Loucy (cell line): ENCODE data around the gene RSPH10B2.
"Not testable (repeated sequence)": the region's sequence is repeated elsewhere in the genome, so short reads cannot be mapped to it uniquely, and the experiment has no call there.

Source experiments
- H2AFZ ChIP-seq: fragments of 200-600 bp; sonication (generic); 2 replicates; pipeline ENCODE4 v1.6.0; 2016; ENCODE audit warnings: antibody characterized with exemption, mild to moderate bottlenecking, low read length, moderate library complexity
- H3F3A ChIP-seq: fragments of 200-600 bp; 2 replicates; pipeline ENCODE4 v1.6.0; 2016; ENCODE audit warnings: antibody characterized with exemption, low read depth, mild to moderate bottlenecking
- H3K27me3 ChIP-seq: fragments of 200-600 bp; sonication (generic); 2 replicates; pipeline ENCODE4 v1.6.1; 2014; ENCODE audit warnings: low read length, mild to moderate bottlenecking; ENCODE audit not compliant: insufficient read depth, poor library complexity, severe bottlenecking
- H3K36me3 ChIP-seq: fragments of 200-600 bp; sonication (generic); 2 replicates; pipeline ENCODE4 v1.6.1; 2016; ENCODE audit warnings: low read length; ENCODE audit not compliant: insufficient read depth
- H3K4me1 ChIP-seq: fragments of 200-600 bp; sonication (generic); 2 replicates; pipeline ENCODE4 v1.5.1; 2014; ENCODE audit warnings: low read length, mild to moderate bottlenecking; ENCODE audit not compliant: insufficient read depth, poor library complexity, severe bottlenecking
- H3K4me2 ChIP-seq: fragments of 200-600 bp; sonication (generic); 2 replicates; pipeline ENCODE4 v1.6.0; 2014; ENCODE audit warnings: antibody characterized with exemption, low read length, low read depth, mild to moderate bottlenecking; ENCODE audit not compliant: poor library complexity, severe bottlenecking
- H3K4me3 ChIP-seq: fragments of 200-600 bp; sonication (generic); 2 replicates; pipeline ENCODE4 v1.5.1; 2014; ENCODE audit warnings: low read length, mild to moderate bottlenecking, mixed read lengths; ENCODE audit not compliant: poor library complexity, severe bottlenecking
- H3K79me2 ChIP-seq: fragments of 200-600 bp; sonication (generic); 2 replicates; pipeline ENCODE4 v1.6.1; 2014; ENCODE audit warnings: low read length; ENCODE audit not compliant: insufficient read depth
- H3K9ac ChIP-seq: fragments of 200-600 bp; sonication (generic); 2 replicates; pipeline ENCODE4 v1.6.0; 2014; ENCODE audit warnings: mild to moderate bottlenecking, low read depth, low read length, moderate library complexity; ENCODE audit not compliant: poor library complexity, severe bottlenecking
- H3K9me2 ChIP-seq: fragments of 200-600 bp; sonication (generic); replicated peaks from 2 replicates; pipeline ENCODE4 v1.6.1; 2016; ENCODE audit warnings: low read depth, low read length, mixed read lengths
- H3K9me3 ChIP-seq: fragments of 200-600 bp; sonication (generic); 2 replicates; pipeline ENCODE4 v1.6.1; 2014; ENCODE audit warnings: mild to moderate bottlenecking, antibody characterized with exemption, low read length, low read depth; ENCODE audit not compliant: insufficient read depth
- H4K20me1 ChIP-seq: fragments of 200-600 bp; sonication (generic); 2 replicates; pipeline ENCODE4 v1.6.0; 2014; ENCODE audit warnings: antibody characterized with exemption, low read length, mild to moderate bottlenecking; ENCODE audit not compliant: insufficient read depth, poor library complexity, severe bottlenecking
- CTCF ChIP-seq: fragments of 200-600 bp; sonication (generic); conservative IDR thresholded peaks from 2 replicates; pipeline ENCODE4 v1.5.1; 2014; ENCODE audit warnings: mild to moderate bottlenecking, antibody characterized with exemption, low read length
- EZH2phosphoT487 ChIP-seq: fragments of 200-600 bp; IDR thresholded peaks from 2 replicates; pipeline ENCODE4 v1.6.1; 2018; ENCODE audit warnings: antibody characterized with exemption, mild to moderate bottlenecking, moderate library complexity, borderline replicate concordance

RSPH10B2 gene

DNA sequence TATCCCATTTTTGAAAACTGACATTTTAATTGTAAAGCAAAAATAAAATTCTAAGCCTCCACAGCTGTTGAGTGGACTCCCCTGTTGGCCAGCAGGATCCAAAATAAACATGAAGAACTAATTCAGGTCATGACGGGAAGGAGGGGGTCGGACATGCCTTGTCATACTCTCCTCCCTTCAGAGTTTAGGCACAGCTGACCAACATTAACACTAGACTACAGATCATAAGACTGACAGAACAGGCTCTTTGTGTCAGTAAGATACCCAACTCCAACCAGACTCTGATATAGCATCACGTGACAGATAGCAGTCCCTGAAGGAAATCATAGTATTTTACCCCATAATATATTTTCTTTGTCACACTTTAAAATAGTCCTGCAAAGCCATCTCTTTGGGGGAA, 26.2 kb upstream of the RSPH10B2 start:
- H3K27me3 ChIP-seq = no peaks in the 10 kb centered on the region
- H3K79me2 ChIP-seq = peaks cover 29% of the 10 kb centered on the region
- H4K20me1 ChIP-seq = peaks cover 8% of the 10 kb centered on the region
- H3K36me3 ChIP-seq = peaks cover 1% of the 10 kb centered on the region; the same call in 1 of the 2 replicates
- no peaks in the 10 kb centered on the region for H3K9me2 ChIP-seq
- peaks cover 8% of the 10 kb centered on the region for H3K4me1 ChIP-seq
- no peak overlapping the region for H3K4me3 ChIP-seq
- H3F3A ChIP-seq = no peaks in the 10 kb centered on the region
- no peak for TF ChIP-seq CTCF
- TF ChIP-seq EZH2phosphoT487 = no peak
- no peaks in the 10 kb centered on the region for H3K9me3 ChIP-seq
- no peak overlapping the region for H3K4me2 ChIP-seq
- H2AFZ ChIP-seq = no peak overlapping the region
- no peak overlapping the region for H3K9ac ChIP-seq

DNA sequence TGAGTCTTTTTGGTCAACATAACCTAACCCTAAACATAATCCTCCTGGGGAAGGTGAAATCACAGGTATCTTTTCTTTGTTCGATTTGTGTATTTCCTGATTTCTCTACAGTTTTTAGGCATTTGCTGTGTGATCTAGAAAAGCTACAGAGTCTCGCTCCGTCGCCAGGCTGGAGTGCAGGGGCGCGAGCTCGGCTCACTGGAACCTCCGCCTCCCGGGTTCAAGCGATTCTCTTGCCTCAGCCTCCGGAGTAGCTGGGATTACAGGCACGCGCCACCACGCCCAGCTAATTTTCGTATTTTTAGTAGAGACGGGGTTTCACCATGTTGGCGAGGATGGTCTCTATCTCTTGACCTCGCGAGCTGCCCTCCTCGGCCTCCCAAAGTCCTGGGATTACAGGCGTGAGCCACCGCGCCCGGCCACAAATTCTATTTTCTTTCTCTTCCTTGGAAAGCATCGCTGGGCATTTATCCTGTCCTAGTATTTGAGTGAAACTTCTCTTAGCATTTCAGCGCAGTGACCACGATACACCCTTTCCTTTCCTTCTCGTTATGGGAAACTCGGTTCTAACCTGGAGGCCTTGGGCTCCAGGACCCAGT, 24.9 kb upstream of the RSPH10B2 start:
- H4K20me1 ChIP-seq = peaks cover 12% of the 10 kb centered on the region
- H3K9me3 ChIP-seq, H3K36me3 ChIP-seq, H3K9me2 ChIP-seq, H3F3A ChIP-seq, H3K27me3 ChIP-seq: not testable (repeated sequence)
- peak overlapping the region; percentile 88 for H3K4me2 ChIP-seq
- H3K79me2 ChIP-seq = peaks cover 41% of the 10 kb centered on the region
- H3K4me1 ChIP-seq = peaks cover 11% of the 10 kb centered on the region
- H3K9ac ChIP-seq = peak overlapping the region; percentile 87
- H2AFZ ChIP-seq = peak overlapping the region; percentile 94
- peak overlapping the region; percentile 78 for H3K4me3 ChIP-seq

GRCh38 chr7:6729492-6730342, 24.2 kb upstream of the RSPH10B2 start:
- Histone ChIP-seq H3K79me2 (peaks cover 48% of the 10 kb centered on the region), H3K9ac (peak overlapping the region; percentile 87), H3K9me3 (no peaks in the 10 kb centered on the region), H3K9me2 (no peaks in the 10 kb centered on the region), H3K27me3 (no peaks in the 10 kb centered on the region), H3K36me3 (peaks cover 7% of the 10 kb centered on the region; the same call in 1 of the 2 replicates), H3F3A (no peaks in the 10 kb centered on the region), H3K4me2 (peak overlapping the region; percentile 88), H4K20me1 (peaks cover 19% of the 10 kb centered on the region), H2AFZ (peak overlapping the region; percentile 94), H3K4me3 (peak overlapping the region; percentile 78), H3K4me1 (peaks cover 11% of the 10 kb centered on the region)
- TF ChIP-seq CTCF (no peak), EZH2phosphoT487 (no peak)

- TF ChIP-seq CTCF (no peak), EZH2phosphoT487 (no peak)
- no peaks in the 10 kb centered on the region for H3F3A ChIP-seq
- H3K4me3 ChIP-seq = peak overlapping the region; percentile 78
- H3K9me2 ChIP-seq = no peaks in the 10 kb centered on the region
- peak overlapping the region; percentile 87 for H3K9ac ChIP-seq
- H2AFZ ChIP-seq = no peak overlapping the region
- H3K36me3 ChIP-seq = peaks cover 12% of the 10 kb centered on the region; the same call in 1 of the 2 replicates
- peak overlapping the region; percentile 88 for H3K4me2 ChIP-seq
- no peaks in the 10 kb centered on the region for H3K9me3 ChIP-seq
- peaks cover 20% of the 10 kb centered on the region for H4K20me1 ChIP-seq
- H3K27me3 ChIP-seq = no peaks in the 10 kb centered on the region
- peaks cover 53% of the 10 kb centered on the region for H3K79me2 ChIP-seq
- peaks cover 11% of the 10 kb centered on the region for H3K4me1 ChIP-seq
Observed at GRCh38 chr7:6730343-6730633, 23.6 kb upstream of the RSPH10B2 start.

DNA sequence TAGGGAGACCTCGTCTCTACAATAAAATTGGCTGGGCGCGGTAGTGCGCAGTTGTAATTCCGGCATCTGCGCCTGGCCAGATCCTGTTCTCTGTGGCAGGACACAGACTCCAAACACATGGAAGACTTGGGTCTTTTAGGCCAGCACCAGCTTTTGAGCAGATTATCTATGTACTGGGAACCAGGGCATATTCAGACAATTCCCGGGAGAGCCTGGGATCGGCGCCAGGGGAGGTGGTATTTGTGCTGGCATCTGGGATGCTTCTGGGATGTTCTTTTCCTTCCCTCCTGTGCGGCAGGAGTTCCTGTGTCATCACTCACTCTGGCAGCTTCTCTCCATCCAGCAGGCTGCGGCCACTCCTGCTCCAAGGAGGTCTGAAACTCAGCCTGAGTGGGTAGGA, 15.5 kb upstream of the RSPH10B2 start:
- H3K36me3 ChIP-seq = peaks cover 25% of the 10 kb centered on the region; the same call in 1 of the 2 replicates
- not testable (repeated sequence) for H3K4me1 ChIP-seq, H3F3A ChIP-seq, H3K9me3 ChIP-seq, H3K9me2 ChIP-seq, H3K27me3 ChIP-seq, H2AFZ ChIP-seq, H3K4me3 ChIP-seq, H3K9ac ChIP-seq, H3K4me2 ChIP-seq
- H4K20me1 ChIP-seq = peaks cover 15% of the 10 kb centered on the region
- H3K79me2 ChIP-seq = peaks cover 39% of the 10 kb centered on the region; the same call in 1 of the 2 replicates
